ENCODE data around the gene GABPB2.

GABPB2 gene

GRCh38 chr1:151147132-151147503 is 76.6 kb downstream of the GABPB2 start:
- Histone ChIP-seq H3K4me3 (ENCODE audit: low read length, poor library complexity, severe bottlenecking) (peak overlapping the region; percentile 78), H3K9me2 (replicated peaks; ENCODE audit: low read depth, low read length) (no peaks in the 10 kb centered on the region), H3K79me2 (ENCODE audit: insufficient read depth, low read length) (no peaks in the 10 kb centered on the region), H3K9me3 (ENCODE audit: insufficient read depth, low read depth, low read length) (no peaks in the 10 kb centered on the region), H3K4me2 (ENCODE audit: low read depth, low read length, poor library complexity, severe bottlenecking) (peak overlapping the region; percentile 84), H3K27me3 (ENCODE audit: insufficient read depth, low read length, poor library complexity, severe bottlenecking) (peaks cover 15% of the 10 kb centered on the region), H3K4me1 (ENCODE audit: insufficient read depth, low read length, poor library complexity, severe bottlenecking) (peaks cover 7% of the 10 kb centered on the region), H3K36me3 (ENCODE audit: insufficient read depth, low read length) (no peaks in the 10 kb centered on the region), H2AFZ (ENCODE audit: low read length) (peak overlapping the region; percentile 98), H3F3A (ENCODE audit: low read depth) (no peaks in the 10 kb centered on the region), H4K20me1 (ENCODE audit: insufficient read depth, low read length, poor library complexity, severe bottlenecking) (no peaks in the 10 kb centered on the region), H3K9ac (ENCODE audit: low read depth, low read length, poor library complexity, severe bottlenecking) (peak overlapping the region; percentile 52)
- TF ChIP-seq CTCF (conservative IDR thresholded peaks at IDR 0.05; ENCODE audit: low read length) (no peak), EZH2phosphoT487 (IDR thresholded peaks at IDR 0.05; ENCODE audit: borderline replicate concordance) (no peak)

GRCh38 chr1:151147665-151148064 is 77.1 kb downstream of the GABPB2 start:
- Histone ChIP-seq H3K4me3 (ENCODE audit: low read length, poor library complexity, severe bottlenecking) (no peak overlapping the region), H3K4me2 (ENCODE audit: low read depth, low read length, poor library complexity, severe bottlenecking) (no peak overlapping the region), H3K4me1 (ENCODE audit: insufficient read depth, low read length, poor library complexity, severe bottlenecking) (peaks cover 7% of the 10 kb centered on the region), H3K9me3 (ENCODE audit: insufficient read depth, low read depth, low read length) (no peaks in the 10 kb centered on the region), H4K20me1 (ENCODE audit: insufficient read depth, low read length, poor library complexity, severe bottlenecking) (no peaks in the 10 kb centered on the region), H3K79me2 (ENCODE audit: insufficient read depth, low read length) (no peaks in the 10 kb centered on the region), H3K36me3 (ENCODE audit: insufficient read depth, low read length) (no peaks in the 10 kb centered on the region), H2AFZ (ENCODE audit: low read length) (no peak overlapping the region), H3K9ac (ENCODE audit: low read depth, low read length, poor library complexity, severe bottlenecking) (no peak overlapping the region), H3F3A (ENCODE audit: low read depth) (no peaks in the 10 kb centered on the region), H3K9me2 (replicated peaks; ENCODE audit: low read depth, low read length) (no peaks in the 10 kb centered on the region), H3K27me3 (ENCODE audit: insufficient read depth, low read length, poor library complexity, severe bottlenecking) (peaks cover 15% of the 10 kb centered on the region)
- TF ChIP-seq EZH2phosphoT487 (IDR thresholded peaks at IDR 0.05; ENCODE audit: borderline replicate concordance), result no peak
- TF ChIP-seq CTCF (conservative IDR thresholded peaks at IDR 0.05; ENCODE audit: low read length), result no peak

GRCh38 chr1:151156515-151156819 is 85.9 kb downstream of the GABPB2 start, which contains the start of gene TNFAIP8L2:
Gene TNFAIP8L2 (plus strand): TSS chr1:151156649. CDS start chr1:151158698, 2,049 bp downstream.
- Histone ChIP-seq H3K4me2 (ENCODE audit: low read depth, low read length, poor library complexity, severe bottlenecking) (peak within 1 kb of the TSS; percentile 80), H3K4me1 (ENCODE audit: insufficient read depth, low read length, poor library complexity, severe bottlenecking) (peaks cover 32% of the 10 kb centered on the region), H3K27me3 (ENCODE audit: insufficient read depth, low read length, poor library complexity, severe bottlenecking) (no peaks in the 10 kb centered on the region), H3K9me3 (ENCODE audit: insufficient read depth, low read depth, low read length) (no peaks in the 10 kb centered on the region), H3K79me2 (ENCODE audit: insufficient read depth, low read length) (peaks cover 20% of the 10 kb centered on the region; the same call in 1 of the 2 replicates), H3K4me3 (ENCODE audit: low read length, poor library complexity, severe bottlenecking) (peak within 1 kb of the TSS; percentile 76), H3K9me2 (replicated peaks; ENCODE audit: low read depth, low read length) (no peaks in the 10 kb centered on the region), H2AFZ (ENCODE audit: low read length) (peak within 1 kb of the TSS; percentile 79), H3K36me3 (ENCODE audit: insufficient read depth, low read length) (no peaks in the 10 kb centered on the region), H3K9ac (ENCODE audit: low read depth, low read length, poor library complexity, severe bottlenecking) (peak within 1 kb of the TSS; percentile 81), H4K20me1 (ENCODE audit: insufficient read depth, low read length, poor library complexity, severe bottlenecking) (no peaks in the 10 kb centered on the region), H3F3A (ENCODE audit: low read depth) (no peaks in the 10 kb centered on the region)
- TF ChIP-seq CTCF (conservative IDR thresholded peaks at IDR 0.05; ENCODE audit: low read length) (no peak), EZH2phosphoT487 (IDR thresholded peaks at IDR 0.05; ENCODE audit: borderline replicate concordance) (no peak)

Measured in Loucy (cell line).